COLO668 (cell line): ENCODE results near the gene SFT2D1.

Source experiments
- DNase-seq: peaks from one replicate; lab custom pipeline; 2025; ENCODE audit not compliant: unreplicated experiment; lab: John Stamatoyannopoulos, UW

SFT2D1 gene

DNA sequence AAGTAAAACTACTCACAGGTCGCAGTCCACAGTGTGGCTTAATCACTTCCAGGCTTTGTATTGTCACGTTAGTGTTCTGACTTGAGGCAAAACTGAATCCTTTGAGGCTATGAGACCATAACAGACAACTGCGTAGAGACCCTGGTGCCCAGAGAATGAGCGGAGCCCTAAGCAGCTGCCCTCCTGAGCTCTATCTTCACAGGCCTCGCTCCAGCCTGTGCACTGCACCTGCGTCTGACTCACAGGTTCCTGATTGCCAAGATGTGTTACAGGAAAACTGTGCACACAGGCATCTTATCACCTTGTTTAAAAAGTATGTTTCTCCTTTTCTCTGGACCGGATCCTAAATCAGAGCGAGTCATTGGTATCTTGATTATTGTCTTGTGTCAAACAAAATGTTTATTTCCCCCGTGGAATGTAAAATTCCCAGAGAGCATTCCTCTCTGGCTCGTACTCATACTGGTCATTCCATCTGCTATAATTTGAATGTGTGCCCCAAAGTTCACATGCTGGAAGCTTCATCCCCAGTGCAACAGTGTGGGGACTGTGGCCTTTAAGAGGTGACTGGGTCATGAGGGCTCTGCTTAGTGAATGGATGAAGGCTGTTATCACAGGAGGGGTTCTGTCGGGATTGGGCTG is 59.8 kb downstream of the SFT2D1 start:
- no peak for DNase-seq

DNA sequence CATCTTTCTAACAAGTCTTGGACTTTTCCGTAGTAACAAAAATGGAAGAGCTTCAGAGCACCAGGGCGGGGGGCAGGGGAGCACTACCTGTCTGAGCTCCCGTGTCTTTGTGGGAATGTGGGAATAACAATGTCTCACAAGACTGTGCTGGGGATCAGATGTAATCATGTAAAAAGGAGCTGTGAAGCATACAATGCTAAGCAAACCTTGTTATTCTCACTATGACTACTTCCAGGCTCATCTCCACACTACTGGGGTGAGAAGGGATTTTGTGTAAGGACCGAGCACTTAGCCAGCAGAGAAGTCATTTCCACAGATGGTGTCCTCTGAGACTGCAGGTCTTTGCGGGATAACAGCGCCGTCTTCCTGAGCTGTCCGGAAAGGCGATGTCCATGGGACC is 61.2 kb downstream of the SFT2D1 start:
- DNase-seq: no peak

DNA sequence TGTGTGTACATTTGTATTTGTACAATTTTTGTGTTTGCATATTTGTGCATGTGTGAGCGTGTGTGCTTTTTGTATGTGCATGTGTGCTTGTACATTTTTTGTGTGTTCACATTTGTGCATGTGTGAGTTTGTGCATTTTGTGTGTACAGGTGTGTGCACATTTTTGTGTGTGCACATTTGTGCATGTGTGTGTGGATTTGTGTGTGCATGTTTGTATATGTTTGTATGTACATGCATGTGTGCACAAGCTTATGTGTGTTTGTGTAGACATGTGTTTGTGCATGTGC is 63.0 kb downstream of the SFT2D1 start:
- no peak for DNase-seq

DNA sequence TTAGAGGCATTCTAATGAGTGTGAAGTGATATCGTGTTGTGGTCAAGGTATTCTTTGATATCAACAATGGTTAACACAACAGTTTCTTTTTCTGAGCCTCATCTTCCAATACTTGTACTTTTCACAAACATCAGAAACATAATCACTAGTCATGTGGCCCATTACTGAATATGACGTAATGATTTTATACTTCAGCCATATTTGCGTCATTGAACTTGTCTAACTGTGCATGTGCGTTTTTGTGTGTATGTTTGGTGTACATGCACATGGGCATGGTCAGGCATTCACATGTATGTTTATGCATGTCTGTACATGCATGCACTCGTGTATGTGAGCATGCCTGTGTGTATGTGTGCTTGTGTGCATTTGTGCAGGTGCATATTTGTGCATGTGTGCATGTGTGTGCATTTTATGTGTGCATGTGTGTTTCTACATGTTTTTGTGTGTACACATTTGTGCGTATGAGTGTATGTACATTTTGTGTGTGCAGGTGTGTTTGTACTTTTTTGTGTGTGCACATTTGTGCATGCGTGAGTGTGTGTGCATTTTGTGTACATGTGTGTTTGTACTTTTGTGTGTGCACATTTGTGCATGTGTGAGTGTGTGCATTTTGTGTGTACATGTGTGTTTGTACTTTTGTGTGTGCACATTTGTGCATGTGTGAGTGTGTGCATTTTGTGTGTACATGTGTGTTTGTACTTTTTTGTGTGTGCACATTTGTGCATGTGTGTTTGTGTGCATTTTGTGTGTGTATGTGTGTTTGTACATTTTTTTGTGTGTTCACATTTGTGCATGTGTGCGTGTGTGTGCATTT is 63.6 kb downstream of the SFT2D1 start:
- DNase-seq: no peak

DNA sequence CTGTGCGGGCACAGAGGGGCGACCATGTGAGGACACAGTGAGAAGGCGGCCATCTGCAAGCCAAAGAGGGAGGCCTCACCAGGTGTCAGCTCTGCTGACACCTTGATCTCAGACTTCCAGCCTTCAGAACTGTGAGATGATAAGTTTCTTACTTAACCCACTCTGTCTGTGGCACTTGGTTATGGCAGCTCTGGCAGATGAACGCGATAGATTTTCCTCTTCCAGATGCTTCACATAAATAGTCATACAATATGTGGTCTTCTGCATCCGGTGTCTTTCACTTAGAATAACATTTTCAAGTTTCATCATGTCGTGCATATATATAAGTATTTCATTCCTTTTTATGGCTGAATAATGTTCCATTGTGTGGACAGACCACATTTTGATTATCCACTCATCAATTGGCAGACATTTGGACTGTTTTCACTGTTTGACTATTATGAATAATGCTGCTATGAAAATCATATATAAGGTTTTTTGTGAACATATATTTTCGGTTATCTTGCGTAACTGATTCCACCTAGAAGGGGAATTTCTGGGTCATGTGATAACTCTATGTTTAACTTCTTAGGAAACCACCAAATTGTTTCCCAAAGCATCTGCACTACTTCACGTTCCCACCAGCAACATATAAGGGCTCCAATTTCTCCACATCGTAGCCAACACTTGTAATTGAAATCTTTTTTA is 64.3 kb downstream of the SFT2D1 start:
- no peak for DNase-seq

DNA sequence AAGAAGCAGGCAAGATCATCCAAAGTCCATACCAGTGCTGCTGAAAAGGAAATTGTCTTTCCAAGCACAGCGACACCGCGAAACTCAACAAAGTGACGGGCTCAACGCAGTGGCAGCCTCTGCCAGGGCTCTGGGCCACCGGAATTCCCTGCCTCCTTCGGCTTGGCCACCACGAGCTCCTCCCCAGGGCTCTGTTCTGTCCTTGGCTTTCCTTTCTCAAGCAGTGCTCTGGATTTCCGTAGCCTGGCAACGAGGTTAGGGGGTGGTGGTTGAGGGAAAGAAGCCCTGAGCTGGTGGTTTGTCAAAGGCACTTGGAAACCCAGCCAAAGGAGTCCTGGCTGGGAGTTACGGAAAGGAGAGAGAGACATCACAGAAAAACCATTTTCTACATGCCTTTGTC is 65.3 kb downstream of the SFT2D1 start:
- no peak for DNase-seq

DNA sequence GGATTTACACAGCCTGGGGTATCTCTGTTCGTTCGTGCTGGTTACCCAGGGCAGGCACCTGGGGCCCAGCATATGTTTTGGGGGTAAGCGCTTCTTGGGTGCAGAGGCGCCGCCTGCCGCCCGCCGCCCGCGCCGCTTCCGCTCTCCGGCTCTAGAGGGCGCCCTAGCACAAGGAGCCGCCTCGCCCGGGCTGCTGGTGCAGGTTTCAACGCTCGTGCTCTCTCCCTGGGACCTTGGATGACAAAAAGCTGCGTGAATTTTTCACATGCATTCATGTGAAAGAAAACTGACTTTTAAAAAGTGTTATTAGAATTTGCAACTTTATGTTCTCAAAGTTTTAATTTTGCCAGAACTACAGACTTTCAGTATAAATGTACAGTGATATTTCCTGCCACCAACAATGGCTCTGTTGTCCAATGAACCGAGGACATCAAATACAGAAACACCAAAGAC is 66.6 kb downstream of the SFT2D1 start:
- DNase-seq: peak; percentile 47

DNA sequence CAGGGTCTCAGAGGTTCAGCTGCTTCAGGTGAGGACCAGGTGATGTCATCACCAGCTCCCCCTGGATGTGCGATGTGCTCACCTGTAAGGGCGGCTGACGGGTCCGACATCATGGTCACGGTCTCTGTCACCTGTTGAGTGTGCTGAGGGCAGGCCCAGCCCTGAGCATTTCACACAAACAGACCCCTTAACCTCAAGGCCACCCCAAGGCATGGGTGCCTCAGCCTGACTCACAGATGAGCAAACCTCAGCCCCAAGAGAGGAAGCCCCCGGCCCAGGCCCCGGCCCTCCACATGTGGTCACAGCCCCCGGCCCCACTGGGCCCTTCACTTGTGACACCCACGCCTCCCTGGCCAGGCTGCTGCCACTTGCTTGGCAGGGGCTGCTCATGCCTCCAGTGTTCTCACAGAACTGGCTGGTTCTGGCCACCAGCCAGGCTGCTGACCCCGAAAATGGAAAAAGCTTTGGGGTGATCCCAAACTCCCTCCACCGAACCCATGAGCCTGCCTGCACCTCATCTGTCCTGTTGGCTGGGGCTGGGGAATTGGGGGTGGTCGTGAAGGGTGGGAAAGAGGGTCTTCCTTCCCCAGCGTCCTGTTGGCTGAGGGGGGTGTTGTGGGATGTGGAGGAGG is 67.5 kb downstream of the SFT2D1 start:
- no peak for DNase-seq

DNA sequence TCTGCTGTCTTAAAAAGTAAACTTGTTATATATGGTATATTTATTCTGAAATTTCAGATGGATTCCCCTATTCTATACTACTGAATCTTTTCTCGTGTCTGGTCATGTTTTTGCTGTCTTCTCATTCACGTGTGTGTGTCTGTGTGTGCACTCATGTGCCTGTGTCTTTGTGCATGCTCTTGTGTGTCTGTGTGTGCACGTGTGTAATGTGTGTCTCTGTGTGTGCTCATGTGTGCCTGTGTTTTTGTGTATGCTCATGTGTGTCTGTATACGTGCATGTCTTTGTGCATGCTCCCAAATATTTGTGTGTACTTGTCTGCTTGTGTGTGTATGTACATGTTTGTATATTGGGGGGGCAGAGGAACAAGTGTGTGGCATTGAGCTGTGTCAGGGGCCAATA is 68.2 kb downstream of the SFT2D1 start:
- DNase-seq: no peak

DNA sequence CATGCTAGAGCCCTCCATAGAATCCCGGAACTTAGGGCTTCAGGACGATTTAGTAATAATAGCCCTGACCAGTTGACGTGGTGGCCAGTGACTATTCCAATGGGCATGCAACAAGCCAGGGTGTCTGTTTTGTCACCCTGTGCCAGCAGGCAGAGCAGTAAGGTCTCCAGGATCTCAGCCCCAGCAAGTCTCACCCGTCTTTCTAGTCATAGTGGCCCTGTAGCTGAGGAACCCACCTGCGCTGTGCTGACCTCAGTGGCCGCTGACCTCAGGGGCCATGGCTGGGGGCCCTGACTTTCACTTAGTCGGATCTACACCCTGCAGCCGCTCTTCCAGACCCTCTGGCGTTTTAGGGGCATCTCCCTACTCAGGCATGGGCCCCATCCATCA is 71.0 kb downstream of the SFT2D1 start:
- DNase-seq: no peak

DNA sequence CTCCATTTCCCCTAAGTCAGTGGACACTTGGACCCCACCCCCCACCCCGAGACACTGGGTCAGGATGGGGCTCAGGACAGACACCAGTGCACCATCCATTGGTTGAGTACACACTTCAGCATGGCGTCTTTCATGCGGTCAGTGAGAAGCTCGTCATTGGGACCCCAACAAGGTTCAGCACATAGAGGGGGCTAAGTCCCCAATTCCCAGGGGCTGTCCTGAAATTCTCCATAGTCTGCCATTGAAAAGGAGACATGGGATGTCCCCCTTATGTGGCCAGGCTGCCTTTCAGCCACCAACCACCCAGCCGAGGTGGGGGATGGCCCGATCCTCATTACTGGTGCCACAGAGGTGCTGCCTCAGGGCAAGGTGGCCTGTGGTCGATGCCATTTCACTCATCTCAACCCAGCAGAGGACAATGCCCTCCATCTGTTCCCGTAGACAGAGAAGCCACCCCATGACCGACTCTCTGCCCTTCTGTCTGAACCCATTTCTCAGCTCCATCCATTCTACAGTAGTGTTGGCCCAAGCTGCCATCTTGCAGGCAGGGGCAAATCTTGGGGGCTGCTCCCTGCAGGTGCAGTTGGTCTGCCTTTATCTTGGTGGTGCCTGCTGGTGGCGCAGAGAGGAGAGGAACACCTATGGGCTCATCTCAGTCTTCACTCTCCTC is 71.5 kb downstream of the SFT2D1 start:
- DNase-seq: no peak
